Thymus (tissue), 11 donors: Measurements from ENCODE around the gene ARL10. TPM values are rescaled to one million over a fixed set of nuclear protein-coding genes. Genes with fewer than 3 reads are reported as not detected.

Source experiments
- DNase-seq, 9 donors: peaks; one replicate each; pipeline ENCODE4 v3.0.0-alpha.2; 2013; ENCODE audit warnings: low spot score in 9 of 9, low read depth in 6 of 9, missing footprints in 1 of 9
- H3K27ac ChIP-seq, 2 donors: one replicate each; pipeline ENCODE4 v1.5.1; 2013; ENCODE audit warnings: control low read depth in 1 of 2, low read depth in 1 of 2, low read length in 1 of 2, mild to moderate bottlenecking in 1 of 2, moderate library complexity in 1 of 2
- H3K27me3 ChIP-seq, 2 donors: one replicate each; pipeline ENCODE4 v1.5.1; 2013; ENCODE audit warnings: low read length in 1 of 2; ENCODE audit not compliant: control insufficient read depth in 2 of 2, insufficient read depth in 1 of 2
- H3K36me3 ChIP-seq, 2 donors: one replicate each; pipeline ENCODE4 v1.5.1; 2013; ENCODE audit warnings: low read length in 1 of 2, mild to moderate bottlenecking in 1 of 2, moderate library complexity in 1 of 2; ENCODE audit not compliant: control insufficient read depth in 2 of 2, insufficient read depth in 2 of 2
- H3K4me1 ChIP-seq, 2 donors: one replicate each; pipeline ENCODE4 v1.5.1; 2013; ENCODE audit warnings: low read length in 2 of 2; ENCODE audit not compliant: control insufficient read depth in 2 of 2, insufficient read depth in 2 of 2
- H3K4me3 ChIP-seq, 2 donors: one replicate each; pipeline ENCODE4 v1.5.1; 2013; ENCODE audit warnings: low read length in 2 of 2, control low read depth in 1 of 2, mild to moderate bottlenecking in 1 of 2
- H3K9me3 ChIP-seq, 2 donors: one replicate each; pipeline ENCODE4 v1.5.1; 2013; ENCODE audit warnings: low read length in 1 of 2, mild to moderate bottlenecking in 1 of 2; ENCODE audit not compliant: control insufficient read depth in 2 of 2, insufficient read depth in 1 of 2
- WGBS: extraction: QIAGEN DNeasy Blood & Tissue Kit; methylation state at CpG from one replicate; pipeline ENCODE4 v1.1.7; 2013; 5-methylcytosine and 5-hydroxymethylcytosine counted together
- polyA plus RNA-seq: library from polyadenylated mRNA; stranded (reverse); fragments of 200-250 nt; gene quantifications from one replicate; pipeline ENCODE4 v1.2.3, GENCODE V29; 2013
- total RNA-seq: library from RNA; stranded (reverse); fragments of 120-200 nt; gene quantifications from one replicate; pipeline ENCODE4 v1.2.4, GENCODE V29; 2013
- donor health status: healthy.

The ARL10 gene
- total and polyA plus RNA-seq, 2 donors: 1.8 to 3.3 TPM

DNA sequence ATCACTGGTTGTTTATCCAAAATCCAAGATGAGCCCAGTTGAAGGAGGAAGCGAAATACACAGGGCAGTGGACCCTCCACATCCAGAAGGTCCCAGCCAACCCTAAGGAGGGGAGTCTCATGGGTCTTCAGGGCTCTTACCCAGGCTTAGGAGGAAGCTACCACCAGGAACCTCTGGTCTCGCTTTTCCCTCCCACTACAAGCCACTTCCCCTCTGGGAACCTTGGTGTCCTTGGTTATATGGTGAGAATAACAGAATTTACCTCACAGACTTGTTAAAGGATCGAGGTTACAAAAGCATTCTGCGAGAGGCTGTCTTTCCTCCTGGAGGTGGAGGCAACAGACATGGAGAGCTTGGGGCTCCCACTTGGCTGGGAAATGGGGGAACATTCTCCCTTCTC is 26.7 kb downstream of the ARL10 start:
- Histone ChIP-seq H3K36me3 (peaks cover 41 to 43% of the 10 kb centered on the region in 2 donors), H3K27ac (no peak overlapping the region), H3K4me3 (no peak overlapping the region), H3K9me3 (peaks cover 0 to 7% of the 10 kb centered on the region in 2 donors), H3K27me3 (no peaks in the 10 kb centered on the region), H3K4me1 (peaks cover 7 to 18% of the 10 kb centered on the region in 2 donors)
- WGBS: 98% methylated on average over 4 of the region's 4 CpGs
- no peak for DNase-seq

DNA sequence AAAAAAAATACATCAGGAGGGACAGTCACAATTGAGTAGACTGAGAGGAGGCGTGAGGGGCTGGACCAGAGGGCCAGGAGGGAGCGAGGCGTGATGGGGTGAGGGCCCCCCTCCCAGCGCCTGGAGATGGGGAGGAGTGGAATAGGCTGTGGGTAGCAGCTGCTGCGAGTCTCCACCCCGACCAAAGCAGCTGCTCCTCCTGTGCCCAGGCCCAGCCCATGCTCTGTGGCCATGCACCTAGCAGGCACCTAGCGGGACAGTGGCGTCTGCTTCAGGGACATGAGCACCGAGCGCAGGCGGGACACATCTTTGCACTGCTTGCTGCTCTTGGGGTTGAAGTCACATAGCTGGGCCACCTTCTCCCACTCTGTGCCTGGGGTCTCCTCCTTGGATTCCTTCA is 27.2 kb downstream of the ARL10 start:
- no peak overlapping the region for H3K27ac ChIP-seq
- H3K9me3 ChIP-seq: peaks cover 0 to 7% of the 10 kb centered on the region in 2 donors
- WGBS: 97% methylated on average over 11 of the region's 11 CpGs
- H3K4me1 ChIP-seq: peaks cover 2 to 13% of the 10 kb centered on the region in 2 donors
- peaks cover 41 to 49% of the 10 kb centered on the region in 2 donors for H3K36me3 ChIP-seq
- H3K4me3 ChIP-seq: no peak overlapping the region
- no peak for DNase-seq
- H3K27me3 ChIP-seq: no peaks in the 10 kb centered on the region

DNA sequence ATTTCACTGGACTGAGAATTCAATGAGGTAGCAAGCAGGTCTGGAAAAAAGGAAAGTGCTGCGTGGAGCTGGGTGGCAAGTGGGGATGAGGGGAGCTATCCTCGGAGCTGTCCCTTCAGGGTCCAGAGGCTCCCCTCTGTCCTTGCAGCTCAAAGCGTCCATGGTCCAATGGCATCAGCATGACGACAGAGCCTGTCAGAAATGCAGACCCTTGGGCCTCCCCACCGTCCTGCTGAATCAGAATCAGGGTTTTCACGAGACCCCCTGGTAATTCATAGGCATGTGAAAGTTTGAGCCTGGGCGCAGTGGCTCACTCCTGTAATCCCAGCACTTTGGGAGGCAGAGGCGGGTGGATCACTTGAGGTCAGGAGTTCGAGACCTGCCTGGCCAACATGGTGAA is 28.8 kb downstream of the ARL10 start:
- WGBS: 97% methylated on average over 9 of the region's 9 CpGs
- Histone ChIP-seq H3K4me1 (peaks cover 0 to 5% of the 10 kb centered on the region in 2 donors), H3K9me3 (no peaks in the 10 kb centered on the region), H3K27ac (no peak overlapping the region), H3K27me3 (no peaks in the 10 kb centered on the region), H3K36me3 (peaks cover 44 to 52% of the 10 kb centered on the region in 2 donors), H3K4me3 (no peak overlapping the region)
- no peak for DNase-seq

DNA sequence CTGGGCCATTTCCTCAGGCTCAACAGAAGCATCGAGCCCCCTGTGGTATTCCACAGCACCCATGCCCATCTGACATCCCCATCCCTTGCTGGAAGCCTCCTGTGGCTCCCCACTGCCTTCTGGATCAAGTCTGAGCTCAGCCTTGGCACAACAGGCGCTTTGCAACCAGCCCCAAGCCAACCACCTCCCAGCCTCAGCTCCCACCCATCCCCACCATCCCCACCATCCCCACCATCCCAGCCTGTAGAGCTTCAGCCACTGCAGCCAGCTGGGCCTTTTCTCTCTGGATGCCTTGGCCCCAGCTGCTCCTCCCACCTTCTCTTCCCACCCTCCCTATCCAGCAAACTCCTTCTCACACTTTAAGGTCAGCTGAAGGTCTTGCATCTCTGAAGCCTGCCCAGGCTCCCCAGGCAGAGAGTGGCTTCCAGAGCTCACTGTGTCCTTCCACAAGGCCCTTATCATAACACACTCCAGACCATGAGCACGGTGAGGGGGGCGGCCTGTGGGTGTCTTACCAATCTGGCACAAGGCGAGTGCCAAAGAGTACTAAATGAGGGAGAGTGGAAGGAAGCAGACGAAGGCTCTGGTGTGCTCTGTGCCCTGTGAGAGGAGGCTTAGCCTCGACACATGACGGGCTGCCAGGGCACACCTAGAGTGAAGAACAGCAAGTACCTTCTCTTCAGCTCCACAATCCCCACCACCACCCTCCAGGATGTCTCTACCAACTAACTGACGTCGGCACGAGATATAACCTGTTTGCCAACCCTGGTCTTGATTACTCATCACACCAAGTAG is 29.8 kb downstream of the ARL10 start:
- no peaks in the 10 kb centered on the region for H3K4me1 ChIP-seq
- no peak overlapping the region for H3K4me3 ChIP-seq
- H3K27me3 ChIP-seq: no peaks in the 10 kb centered on the region
- no peaks in the 10 kb centered on the region for H3K9me3 ChIP-seq
- no peak overlapping the region for H3K27ac ChIP-seq
- H3K36me3 ChIP-seq: peaks cover 44 to 52% of the 10 kb centered on the region in 2 donors
- DNase-seq: no peak
- WGBS: 95% methylated on average over 11 of the region's 11 CpGs

DNA sequence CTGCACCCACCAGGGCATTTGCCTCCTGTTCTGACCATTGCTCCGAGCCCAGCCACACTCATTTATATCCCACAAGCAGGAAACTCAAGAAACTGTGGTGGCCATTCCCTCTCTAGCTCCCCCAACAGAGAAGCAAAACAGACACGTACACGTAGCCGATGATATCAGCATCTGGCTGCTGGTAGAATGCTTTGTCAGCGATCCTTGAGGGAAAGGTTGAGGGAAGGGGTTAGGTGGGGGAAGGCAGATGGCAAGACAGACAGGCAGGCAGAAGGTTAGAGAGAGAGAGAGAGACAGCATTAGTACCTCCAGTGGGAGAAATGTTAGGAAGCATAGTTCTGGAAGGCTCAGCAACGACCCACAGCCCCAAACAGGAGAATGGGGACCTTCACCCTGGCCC is 31.0 kb downstream of the ARL10 start:
- no peaks in the 10 kb centered on the region for H3K4me1 ChIP-seq
- WGBS: 94% methylated on average over 6 of the region's 6 CpGs
- H3K9me3 ChIP-seq: no peaks in the 10 kb centered on the region
- H3K27me3 ChIP-seq: no peaks in the 10 kb centered on the region
- H3K4me3 ChIP-seq: no peak overlapping the region
- no peak for DNase-seq
- no peak overlapping the region for H3K27ac ChIP-seq
- H3K36me3 ChIP-seq: peaks cover 40 to 51% of the 10 kb centered on the region in 2 donors

DNA sequence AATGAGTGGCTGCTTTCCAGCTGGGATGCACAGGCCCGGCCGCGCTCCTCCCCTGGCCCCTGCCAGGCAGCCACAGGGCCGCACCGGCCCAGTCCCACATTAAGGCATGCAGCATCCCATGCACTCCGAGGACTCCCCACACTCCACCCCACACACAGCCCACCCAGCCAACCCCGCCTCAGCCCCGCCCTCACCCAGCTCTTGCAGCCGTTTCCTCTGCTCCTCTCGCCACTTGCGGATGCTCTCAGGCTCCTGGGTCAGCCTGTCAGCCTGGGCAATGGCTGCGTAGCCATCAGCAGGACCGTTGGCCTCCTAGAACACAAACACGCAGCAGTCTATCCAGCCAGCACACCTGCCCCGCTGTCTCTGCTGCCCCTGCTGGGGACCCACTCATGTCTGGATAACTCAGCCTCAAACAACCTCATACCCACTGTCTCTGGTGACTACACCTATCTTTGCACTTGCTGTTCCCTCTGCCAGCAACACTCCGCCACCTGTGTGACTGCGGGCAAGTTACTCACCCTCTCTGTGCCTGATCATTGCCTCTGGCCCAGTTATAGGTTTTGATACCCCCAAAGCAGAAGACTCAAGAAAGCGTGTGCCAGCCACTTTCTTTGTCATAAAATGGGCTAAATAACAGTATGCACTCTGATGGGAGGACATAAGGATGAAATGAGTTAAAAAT is 32.6 kb downstream of the ARL10 start:
- H3K27me3 ChIP-seq: no peaks in the 10 kb centered on the region
- H3K4me1 ChIP-seq: no peaks in the 10 kb centered on the region
- H3K36me3 ChIP-seq: peaks cover 26 to 41% of the 10 kb centered on the region in 2 donors
- no peaks in the 10 kb centered on the region for H3K9me3 ChIP-seq
- no peak for DNase-seq
- no peak overlapping the region for H3K4me3 ChIP-seq
- no peak overlapping the region for H3K27ac ChIP-seq
- 97% methylated on average over 18 of the region's 18 CpGs for WGBS

DNA sequence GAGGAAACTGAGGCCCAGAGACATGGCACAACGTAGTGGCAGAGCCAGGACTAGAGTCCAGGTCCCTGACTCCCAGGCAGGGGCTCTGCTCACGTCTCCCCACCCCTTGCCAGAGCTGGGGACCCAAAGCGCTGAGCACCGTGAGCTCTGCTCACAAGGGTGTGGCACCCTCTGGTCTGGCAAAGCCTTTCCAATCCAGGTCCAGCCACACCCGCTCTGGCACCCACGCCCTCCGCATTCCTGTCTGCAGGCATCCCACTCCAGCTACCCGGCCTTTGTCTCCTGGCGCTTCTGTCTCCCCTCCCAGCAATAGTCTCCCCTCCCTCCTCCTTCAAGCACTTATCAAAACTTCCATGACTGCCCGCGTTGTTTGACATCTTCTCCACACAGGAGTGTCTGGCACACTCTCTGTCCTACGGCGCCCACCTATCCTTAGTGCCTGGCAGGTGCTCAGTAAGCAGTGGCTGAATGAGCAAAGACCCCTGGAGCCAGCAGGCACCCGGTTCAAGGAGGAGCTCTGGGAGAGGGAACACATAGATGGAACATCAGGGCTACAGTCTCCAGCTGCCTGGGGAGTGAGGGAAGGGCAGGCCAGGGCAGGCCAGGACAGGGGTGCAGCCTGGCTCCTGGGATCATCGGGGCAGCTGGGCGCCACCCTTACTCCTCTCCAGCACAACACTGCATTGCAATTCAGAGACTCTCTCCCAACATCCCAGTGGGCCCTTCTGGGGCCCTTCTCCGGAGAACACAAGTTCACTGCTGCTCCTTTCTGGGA is 35.3 kb downstream of the ARL10 start:
- no peaks in the 10 kb centered on the region for H3K27me3 ChIP-seq
- no peak overlapping the region for H3K27ac ChIP-seq
- no peaks in the 10 kb centered on the region for H3K9me3 ChIP-seq
- H3K4me3 ChIP-seq: no peak overlapping the region
- peaks cover 13 to 32% of the 10 kb centered on the region in 2 donors for H3K36me3 ChIP-seq
- no peak for DNase-seq
- H3K4me1 ChIP-seq: no peaks in the 10 kb centered on the region
- 95% methylated on average over 17 of the region's 17 CpGs for WGBS

DNA sequence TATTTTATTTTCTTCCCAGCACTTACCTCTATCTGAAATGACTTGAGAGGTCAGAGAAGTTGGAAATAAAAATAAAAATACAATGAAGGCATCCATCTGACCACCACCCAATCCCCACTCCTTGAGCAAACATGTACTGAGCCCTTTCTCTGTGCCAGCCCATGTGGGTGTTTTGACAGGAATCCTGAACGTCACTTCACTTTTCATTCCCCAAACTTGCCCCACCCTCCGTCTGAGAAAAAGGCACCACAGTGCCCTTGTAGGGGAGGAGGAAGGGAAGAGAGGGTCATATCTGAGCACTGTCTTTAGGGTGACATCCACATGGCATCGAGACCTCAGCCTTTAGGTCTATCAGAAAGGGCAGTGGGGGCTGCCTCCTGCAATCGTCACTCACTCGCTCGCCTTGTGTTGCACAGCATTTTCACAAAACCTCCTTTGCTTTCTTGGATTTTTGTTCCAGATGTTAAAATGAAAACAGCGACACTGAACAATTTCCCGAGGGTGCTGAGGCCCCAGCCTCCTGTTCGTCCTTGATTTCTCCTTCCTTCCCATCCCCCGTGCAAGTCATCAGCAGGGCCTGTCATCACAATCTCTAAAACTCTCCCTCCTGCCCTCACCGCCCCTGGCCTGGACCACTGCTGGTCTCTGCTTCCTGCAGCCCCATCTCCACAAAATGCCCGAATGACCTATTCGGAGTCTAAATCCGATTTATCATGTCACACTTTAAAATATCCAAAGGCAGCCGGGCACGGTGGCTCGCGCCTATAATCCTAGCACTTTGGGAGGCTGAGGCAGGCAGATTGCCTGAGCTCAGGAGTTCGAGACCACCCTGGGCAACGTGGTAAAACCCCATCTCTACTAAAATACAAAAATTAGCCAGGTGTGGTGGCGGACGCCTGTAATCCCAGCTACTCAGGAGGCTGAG is 36.3 kb downstream of the ARL10 start:
- H3K36me3 ChIP-seq: peaks cover 16 to 30% of the 10 kb centered on the region in 2 donors
- no peak overlapping the region for H3K4me3 ChIP-seq
- H3K27ac ChIP-seq: no peak overlapping the region
- 97% methylated on average over 22 of the region's 22 CpGs for WGBS
- no peaks in the 10 kb centered on the region for H3K4me1 ChIP-seq
- H3K9me3 ChIP-seq: no peaks in the 10 kb centered on the region
- no peaks in the 10 kb centered on the region for H3K27me3 ChIP-seq
- DNase-seq: no peak
